DMS153 treated with DMSO at 0.1 percent for 48 hours (cell line): ENCODE data around the gene APOH.

Source experiments
- DNase-seq: peaks from one replicate; lab custom pipeline; 2025; ENCODE audit not compliant: unreplicated experiment; lab: John Stamatoyannopoulos, UW

APOH gene

GRCh38 chr17:66198242-66198641 is 31.0 kb downstream of the APOH start:
- no peak for DNase-seq

- no peak for DNase-seq
Observed at GRCh38 chr17:66192378-66192687, 36.9 kb downstream of the APOH start.

- peak; percentile 28 for DNase-seq
Observed at GRCh38 chr17:66191593-66192377, 37.4 kb downstream of the APOH start, which contains the start of gene CEP112. CEP112 (minus strand) TSS chr17:66192133.

GRCh38 chr17:66190738-66191592 is 38.2 kb downstream of the APOH start:
- no peak for DNase-seq

- DNase-seq: no peak
Observed at GRCh38 chr17:66187718-66188117, 41.5 kb downstream of the APOH start.

GRCh38 chr17:66185862-66186261 is 43.4 kb downstream of the APOH start:
- no peak for DNase-seq

GRCh38 chr17:66184392-66184791 is 44.8 kb downstream of the APOH start:
- DNase-seq: no peak

- no peak for DNase-seq
Observed at GRCh38 chr17:66183529-66183928, 45.7 kb downstream of the APOH start.

GRCh38 chr17:66178642-66179041 is 50.6 kb downstream of the APOH start:
- no peak for DNase-seq

- DNase-seq: peak; percentile 94
Observed at GRCh38 chr17:66177048-66177447, 52.2 kb downstream of the APOH start.

- no peak for DNase-seq
Observed at GRCh38 chr17:66175892-66176291, 53.3 kb downstream of the APOH start.

- DNase-seq: no peak
Observed at GRCh38 chr17:66172691-66173223, 56.5 kb downstream of the APOH start.

- no peak for DNase-seq
Observed at GRCh38 chr17:66172144-66172543, 57.1 kb downstream of the APOH start.

GRCh38 chr17:66171692-66172091 is 57.5 kb downstream of the APOH start:
- no peak for DNase-seq

- DNase-seq: no peak
Observed at GRCh38 chr17:66171172-66171571, 58.0 kb downstream of the APOH start.

GRCh38 chr17:66169839-66170238 is 59.4 kb downstream of the APOH start:
- no peak for DNase-seq

GRCh38 chr17:66167189-66167815 is 61.9 kb downstream of the APOH start:
- DNase-seq: no peak

GRCh38 chr17:66165537-66166123 is 63.6 kb downstream of the APOH start:
- DNase-seq: peak; percentile 37
